Mesenchymal stem cell (in vitro differentiated cells and primary cell): ENCODE measurements around the gene DCLK3.

ENCODE experiments used
- DNase-seq: peaks from one replicate; pipeline ENCODE4 v3.0.0-alpha.2; 2013
- H2AFZ ChIP-seq: one replicate; pipeline ENCODE4 v1.6.1; 2013; ENCODE audit warnings: low read depth, mild to moderate bottlenecking, control low read depth, inconsistent platforms, low read length, moderate library complexity
- H2AK5ac ChIP-seq: 2 replicates; pipeline ENCODE4 v1.6.1; 2013; ENCODE audit warnings: low read length, moderate library complexity, mild to moderate bottlenecking, inconsistent platforms; ENCODE audit not compliant: severe bottlenecking
- H2BK120ac ChIP-seq: one replicate; pipeline ENCODE4 v1.6.1; 2013; ENCODE audit warnings: low read depth, mild to moderate bottlenecking, inconsistent platforms, low read length, moderate library complexity
- H2BK12ac ChIP-seq, 2 experiments: one replicate each; pipeline ENCODE4 v1.6.1; 2013; ENCODE audit warnings: inconsistent platforms in 2 of 2, low read length in 2 of 2, mild to moderate bottlenecking in 2 of 2, moderate library complexity in 2 of 2, control low read depth in 1 of 2
- H2BK15ac ChIP-seq: one replicate; pipeline ENCODE4 v1.6.1; 2013; ENCODE audit warnings: mild to moderate bottlenecking, low read depth, inconsistent platforms; ENCODE audit not compliant: poor library complexity, severe bottlenecking
- H2BK5ac ChIP-seq: 2 replicates; pipeline ENCODE4 v1.6.1; 2013; ENCODE audit warnings: low read depth, mild to moderate bottlenecking, low read length, control low read depth, inconsistent platforms; ENCODE audit not compliant: poor library complexity, severe bottlenecking
- H3K14ac ChIP-seq, 2 experiments: one replicate each; pipeline ENCODE4 v1.6.1; 2013; ENCODE audit warnings: inconsistent platforms in 2 of 2, low read length in 2 of 2, control low read depth in 1 of 2, mild to moderate bottlenecking in 1 of 2, moderate library complexity in 1 of 2
- H3K18ac ChIP-seq, 2 experiments: one replicate each; pipeline ENCODE4 v1.6.1; 2013; ENCODE audit warnings: inconsistent platforms in 2 of 2, low read length in 2 of 2, control low read depth in 1 of 2, low read depth in 1 of 2, mild to moderate bottlenecking in 1 of 2
- H3K23ac ChIP-seq, 2 experiments: one replicate each; pipeline ENCODE4 v1.6.1; 2013; ENCODE audit warnings: inconsistent platforms in 2 of 2, low read length in 2 of 2, mild to moderate bottlenecking in 2 of 2, moderate library complexity in 2 of 2, control low read depth in 1 of 2
- H3K27ac ChIP-seq: 2 replicates; pipeline ENCODE4 v1.5.1; 2013; ENCODE audit warnings: mild to moderate bottlenecking, moderate library complexity, low read length, control low read depth, inconsistent platforms; ENCODE audit not compliant: poor library complexity, severe bottlenecking
- H3K27me3 ChIP-seq, 2 experiments: 2 replicates each; pipeline versions ENCODE4 v1.6.1 to v1.7.0; 2013; ENCODE audit warnings: low read length in 2 of 2, mild to moderate bottlenecking in 2 of 2, moderate library complexity in 2 of 2, control low read depth in 1 of 2, inconsistent platforms in 1 of 2; ENCODE audit not compliant: control insufficient read depth in 1 of 2, insufficient read depth in 1 of 2
- H3K36me3 ChIP-seq, 2 experiments: 2 replicates each; pipeline versions ENCODE4 v1.6.1 to v1.7.0; 2013; ENCODE audit warnings: low read length in 2 of 2, control low read depth in 1 of 2, inconsistent platforms in 1 of 2, low read depth in 1 of 2, mild to moderate bottlenecking in 1 of 2; ENCODE audit not compliant: insufficient read depth in 2 of 2, control insufficient read depth in 1 of 2
- H3K4ac ChIP-seq, 2 experiments: one replicate each; pipeline ENCODE4 v1.6.1; 2013; ENCODE audit warnings: inconsistent platforms in 2 of 2, low read length in 2 of 2, mild to moderate bottlenecking in 2 of 2, moderate library complexity in 2 of 2, control low read depth in 1 of 2, low read depth in 1 of 2
- H3K4me1 ChIP-seq: 2 replicates; pipeline ENCODE4 v1.6.1; 2013; ENCODE audit warnings: low read depth, low read length, control low read depth; ENCODE audit not compliant: control insufficient read depth, insufficient read depth
- H3K4me2 ChIP-seq: 2 replicates; pipeline ENCODE4 v1.6.1; 2013; ENCODE audit warnings: low read length, mild to moderate bottlenecking, inconsistent platforms; ENCODE audit not compliant: poor library complexity, severe bottlenecking
- H3K4me3 ChIP-seq, 2 experiments: 2 replicates each; pipeline versions ENCODE4 v1.5.1 to v1.7.0; 2013; ENCODE audit warnings: low read length in 2 of 2, mild to moderate bottlenecking in 2 of 2, control low read depth in 1 of 2, low read depth in 1 of 2; ENCODE audit not compliant: insufficient read depth in 1 of 2
- H3K79me1 ChIP-seq: replicated peaks from 2 replicates; pipeline ENCODE4 v1.6.1; 2013; ENCODE audit warnings: mild to moderate bottlenecking, control low read depth, low read length, inconsistent platforms; ENCODE audit not compliant: poor library complexity, severe bottlenecking
- H3K9ac ChIP-seq: 2 replicates; pipeline ENCODE4 v1.7.0; 2013; ENCODE audit warnings: mild to moderate bottlenecking, low read length, moderate library complexity
- H3K9me3 ChIP-seq: 2 replicates; pipeline ENCODE4 v1.7.0; 2013; ENCODE audit warnings: mild to moderate bottlenecking, low read length; ENCODE audit not compliant: control insufficient read depth
- H4K8ac ChIP-seq: one replicate; pipeline ENCODE4 v1.6.1; 2013; ENCODE audit warnings: inconsistent platforms, mild to moderate bottlenecking, low read length, moderate library complexity
- H4K91ac ChIP-seq: one replicate; pipeline ENCODE4 v1.6.1; 2013; ENCODE audit warnings: mild to moderate bottlenecking, low read length, inconsistent platforms
- WGBS: methylation state at CpG from one replicate; pipeline ENCODE4 v1.1.7; 2013; ENCODE audit warnings: mixed read lengths; 5-methylcytosine and 5-hydroxymethylcytosine counted together

The DCLK3 gene

DNA sequence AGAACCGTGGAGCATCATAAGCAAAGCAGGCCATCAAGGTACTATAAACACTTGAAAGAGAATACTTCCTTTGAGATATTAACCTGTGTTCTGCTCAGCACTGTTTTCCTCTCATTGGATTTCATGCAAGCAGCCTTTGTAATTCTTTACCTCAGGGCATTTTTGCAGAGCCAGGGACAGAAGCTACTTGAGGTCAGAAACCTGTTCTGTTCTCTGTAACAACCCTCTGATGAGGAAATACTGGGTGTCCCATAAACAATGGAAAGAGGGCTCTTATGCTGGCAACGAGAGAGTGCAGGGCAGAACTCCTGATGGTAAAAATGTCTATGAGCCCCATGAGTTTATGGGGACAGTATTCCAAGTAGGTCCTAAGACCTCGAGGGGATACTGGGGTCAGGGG lies 66.0 kb downstream of the DCLK3 start:
- H2BK15ac ChIP-seq: no peak overlapping the region
- no peak overlapping the region for H3K23ac ChIP-seq
- H3K27ac ChIP-seq: no peak overlapping the region
- no peaks in the 10 kb centered on the region for H3K27me3 ChIP-seq
- H3K4ac ChIP-seq: no peak overlapping the region
- no peak for DNase-seq
- H2BK12ac ChIP-seq: no peak overlapping the region
- no peak overlapping the region for H2AK5ac ChIP-seq
- H3K4me2 ChIP-seq: no peak overlapping the region
- H4K8ac ChIP-seq: no peak overlapping the region
- H3K14ac ChIP-seq: no peak overlapping the region
- peaks cover 4% of the 10 kb centered on the region for H3K4me1 ChIP-seq
- H3K79me1 ChIP-seq: no peaks in the 10 kb centered on the region
- no peak overlapping the region for H2AFZ ChIP-seq
- H4K91ac ChIP-seq: no peak overlapping the region
- 77% methylated on average over 3 of the region's 3 CpGs for WGBS
- H2BK5ac ChIP-seq: no peak overlapping the region
- H3K36me3 ChIP-seq: no peaks in the 10 kb centered on the region
- no peaks in the 10 kb centered on the region for H3K9me3 ChIP-seq
- H3K4me3 ChIP-seq: no peak overlapping the region
- H3K9ac ChIP-seq: no peak overlapping the region
- no peak overlapping the region for H2BK120ac ChIP-seq
- no peak overlapping the region for H3K18ac ChIP-seq

DNA sequence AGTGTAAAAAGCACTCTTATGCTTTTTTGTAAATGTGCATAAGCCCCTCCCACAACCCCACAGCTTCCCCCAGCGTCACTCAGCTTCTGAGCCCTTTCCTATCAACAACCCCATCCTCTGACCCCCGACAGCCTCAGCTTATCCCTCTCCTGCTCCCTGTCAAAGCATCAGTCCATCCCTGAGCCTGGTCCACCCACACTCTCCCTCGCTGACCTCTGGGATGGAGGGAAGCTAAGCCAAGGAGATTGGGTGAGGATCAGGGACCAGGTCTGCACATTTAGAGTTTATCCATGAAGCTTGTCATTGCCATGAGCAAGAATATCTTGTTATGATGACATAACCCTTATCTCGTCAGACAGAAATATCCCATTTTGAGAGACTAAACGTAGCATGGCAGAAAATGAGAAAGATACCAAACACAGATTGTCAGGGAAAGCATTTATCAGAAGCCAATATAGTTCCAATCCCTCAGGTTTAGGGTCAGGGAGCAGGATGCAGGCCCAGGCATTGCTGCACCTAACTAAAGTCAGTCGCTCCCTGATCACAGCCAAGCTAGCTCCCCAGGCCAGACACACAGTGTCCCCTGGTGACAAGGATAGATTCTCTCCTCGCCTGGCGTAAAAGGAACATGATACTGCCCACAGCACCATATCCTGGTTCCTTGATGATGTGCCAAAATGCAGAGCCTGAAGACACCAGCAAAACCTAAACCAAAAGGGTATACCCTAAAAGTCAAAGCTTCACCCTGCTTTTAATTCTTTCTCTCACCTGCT lies 66.9 kb downstream of the DCLK3 start:
- Histone ChIP-seq H3K27ac (no peak overlapping the region), H3K4me2 (no peak overlapping the region)

DNA sequence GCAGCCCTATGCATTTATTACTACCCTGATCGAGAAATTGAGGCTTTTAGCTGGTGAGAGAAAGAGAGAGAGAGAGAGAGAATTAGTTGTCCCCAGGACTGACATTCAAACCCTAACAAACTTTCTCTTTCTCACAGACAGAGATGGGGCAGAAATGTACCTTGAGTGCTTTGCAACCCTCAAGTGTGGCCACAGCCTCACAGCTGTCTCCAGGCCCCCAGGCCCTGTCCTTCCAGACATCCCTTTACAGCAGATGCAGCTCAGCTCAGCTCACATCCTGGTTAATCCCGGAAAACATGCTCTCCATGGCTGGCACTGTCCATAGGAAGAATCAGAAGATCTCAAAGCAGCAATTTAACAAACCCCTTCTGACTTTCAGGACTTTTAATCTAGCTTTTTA lies 67.6 kb downstream of the DCLK3 start:
- Histone ChIP-seq H3K14ac (no peak overlapping the region), H2BK120ac (no peak overlapping the region)
- 31% methylated on average over 1 of the region's 2 CpGs for WGBS

More for the DNA sequence above, 66.9 kb downstream of the DCLK3 start:
- H2AFZ ChIP-seq: no peak overlapping the region
- H3K79me1 ChIP-seq: no peaks in the 10 kb centered on the region
- no peak overlapping the region for H3K18ac ChIP-seq
- DNase-seq: no peak
- H2BK5ac ChIP-seq: no peak overlapping the region
- no peak overlapping the region for H3K14ac ChIP-seq
- H3K9ac ChIP-seq: no peak overlapping the region
- H2BK15ac ChIP-seq: no peak overlapping the region
- WGBS: 89% methylated on average over 7 of the region's 8 CpGs
- H3K4ac ChIP-seq: no peak overlapping the region
- no peaks in the 10 kb centered on the region for H3K36me3 ChIP-seq
- no peak overlapping the region for H2BK12ac ChIP-seq
- H2BK120ac ChIP-seq: no peak overlapping the region
- H3K9me3 ChIP-seq: peaks cover 4% of the 10 kb centered on the region
- no peak overlapping the region for H3K4me3 ChIP-seq
- H3K4me1 ChIP-seq: peaks cover 4% of the 10 kb centered on the region
- no peak overlapping the region for H2AK5ac ChIP-seq
- no peak overlapping the region for H4K8ac ChIP-seq
- no peaks in the 10 kb centered on the region for H3K27me3 ChIP-seq
- H3K23ac ChIP-seq: no peak overlapping the region
- H4K91ac ChIP-seq: no peak overlapping the region

DNA sequence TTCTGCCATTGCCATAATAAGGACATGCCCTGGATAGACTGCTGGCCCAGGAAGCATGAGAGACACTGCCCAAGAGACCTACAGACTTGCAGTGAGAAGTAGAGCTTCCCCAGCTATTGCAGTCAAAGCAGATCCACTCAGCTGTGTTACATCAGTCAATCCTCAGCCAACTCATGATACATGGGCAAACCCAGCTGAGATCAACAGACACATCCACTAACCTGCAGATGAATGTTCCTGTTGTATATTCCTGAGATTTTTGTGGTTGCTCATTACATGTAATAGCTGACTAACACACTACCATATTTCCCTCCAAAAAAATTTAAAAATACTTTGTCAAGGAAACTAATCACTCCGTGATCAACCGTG lies 68.6 kb downstream of the DCLK3 start:
- H3K4me2 ChIP-seq: no peak overlapping the region
- peak overlapping the region; percentile 38 for H3K27ac ChIP-seq
- H2BK120ac ChIP-seq: no peak overlapping the region
- H3K9me3 ChIP-seq: peaks cover 4% of the 10 kb centered on the region
- H2AK5ac ChIP-seq: no peak overlapping the region
- no peak overlapping the region for H2BK12ac ChIP-seq
- DNase-seq: no peak
- no peak overlapping the region for H4K8ac ChIP-seq
- peaks cover 1% of the 10 kb centered on the region for H3K4me1 ChIP-seq
- no peak overlapping the region for H3K18ac ChIP-seq
- no peak overlapping the region for H3K14ac ChIP-seq
- no peak overlapping the region for H4K91ac ChIP-seq
- no peak overlapping the region for H3K4me3 ChIP-seq
- WGBS: no CpG with 5 or more reads among the region's 2 CpGs
- no peak overlapping the region for H2BK15ac ChIP-seq
- H3K9ac ChIP-seq: no peak overlapping the region
- H3K23ac ChIP-seq: no peak overlapping the region
- no peak overlapping the region for H2BK5ac ChIP-seq
- H3K36me3 ChIP-seq: no peaks in the 10 kb centered on the region
- H3K27me3 ChIP-seq: no peaks in the 10 kb centered on the region
- H3K4ac ChIP-seq: no peak overlapping the region
- no peaks in the 10 kb centered on the region for H3K79me1 ChIP-seq
- no peak overlapping the region for H2AFZ ChIP-seq

More for the DNA sequence above, 67.6 kb downstream of the DCLK3 start:
- no peak overlapping the region for H3K4me3 ChIP-seq
- H4K8ac ChIP-seq: peak overlapping the region; percentile 7
- no peak overlapping the region for H3K27ac ChIP-seq
- no peak overlapping the region for H3K4ac ChIP-seq
- no peak overlapping the region for H2BK5ac ChIP-seq
- H3K18ac ChIP-seq: no peak overlapping the region
- H3K23ac ChIP-seq: no peak overlapping the region
- H2BK12ac ChIP-seq: no peak overlapping the region
- H4K91ac ChIP-seq: no peak overlapping the region
- no peak overlapping the region for H3K9ac ChIP-seq
- H3K4me2 ChIP-seq: no peak overlapping the region
- no peak for DNase-seq
- no peaks in the 10 kb centered on the region for H3K27me3 ChIP-seq
- no peak overlapping the region for H2AFZ ChIP-seq
- H2AK5ac ChIP-seq: peak overlapping the region; percentile 67
- no peaks in the 10 kb centered on the region for H3K79me1 ChIP-seq
- H3K36me3 ChIP-seq: no peaks in the 10 kb centered on the region
- no peak overlapping the region for H2BK15ac ChIP-seq
- peaks cover 1% of the 10 kb centered on the region for H3K4me1 ChIP-seq
- peaks cover 4% of the 10 kb centered on the region for H3K9me3 ChIP-seq
